Dedifferentiated amniotic fluid mesenchymal stem cell (primary cell): Measurements from ENCODE around the gene CYP2D6.
A peak's percentile ranks its signal among the peaks of the same experiment; 100 is the strongest.
"Not testable (repeated sequence)": the region's sequence is repeated elsewhere in the genome, so short reads cannot be mapped to it uniquely, and the experiment has no call there.

Source experiments
- DNase-seq: peaks from one replicate; pipeline ENCODE4 v3.0.0-alpha.2; 2016; ENCODE audit errors: extremely low spot score

The CYP2D6 gene

DNA sequence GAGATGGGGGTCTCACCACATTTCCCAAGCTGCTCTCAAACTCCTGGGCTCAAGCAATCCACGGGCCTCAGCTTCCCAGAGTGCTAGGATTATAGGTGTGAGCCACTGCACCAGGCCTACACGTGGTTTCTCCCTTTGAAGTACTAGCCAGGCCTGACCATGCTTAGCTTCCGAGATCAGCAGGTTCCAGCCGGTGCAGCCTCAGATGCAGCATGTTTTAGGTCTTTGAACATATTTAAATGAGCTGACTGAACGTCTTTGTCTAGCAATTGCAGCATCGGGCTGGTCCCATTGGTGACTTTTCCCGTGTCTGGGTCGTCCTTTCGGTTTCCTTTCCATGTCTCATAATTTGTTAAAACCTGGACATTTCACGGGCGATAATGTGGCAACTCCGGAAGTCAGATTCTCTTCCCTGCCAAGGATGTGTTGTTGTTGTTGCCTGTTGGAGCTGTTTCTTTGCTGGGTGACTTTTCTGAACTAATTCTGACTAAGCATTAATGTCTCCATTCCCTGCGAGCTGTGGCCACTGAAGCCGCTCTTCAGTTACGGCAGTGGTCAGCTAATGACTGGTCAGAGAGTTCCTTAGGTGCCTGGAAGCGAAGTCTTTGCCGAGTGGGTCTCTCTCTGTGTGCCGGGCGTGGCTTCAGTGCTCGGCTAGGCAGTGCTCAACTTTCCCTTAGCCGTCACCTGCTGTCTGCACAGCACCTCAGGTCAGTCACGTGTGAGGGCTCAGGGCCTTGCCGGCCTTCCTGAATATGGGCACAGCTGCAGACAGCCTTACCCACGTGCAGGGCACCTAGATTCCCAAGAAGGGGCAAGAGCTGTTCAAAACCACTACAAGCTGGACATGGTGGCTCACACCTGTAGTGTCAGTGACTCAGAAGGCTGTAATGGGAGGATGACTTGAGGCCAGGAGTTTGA lies 3.8 kb upstream of the CYP2D6 start:
- no peak for DNase-seq

DNA sequence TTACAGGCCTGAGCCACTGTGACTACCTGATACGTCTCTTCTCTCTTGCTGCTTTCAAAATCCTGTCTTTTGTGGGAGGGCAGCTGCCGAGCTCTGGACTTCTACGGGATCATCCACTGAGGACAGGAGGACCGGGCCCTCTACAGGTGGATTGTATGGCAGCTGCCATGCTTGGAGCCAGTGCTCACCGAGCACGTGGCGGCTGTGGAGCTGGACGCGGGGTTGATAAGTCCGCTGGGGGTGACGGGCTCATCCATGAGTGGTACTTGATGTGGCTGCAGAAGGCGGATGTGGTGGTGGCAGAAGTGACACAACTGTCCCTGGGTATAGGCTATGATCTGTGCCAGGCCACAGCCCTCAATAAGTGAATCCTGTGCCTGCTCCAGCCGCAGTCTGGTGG lies 1.8 kb upstream of the CYP2D6 start:
- DNase-seq, result no peak

DNA sequence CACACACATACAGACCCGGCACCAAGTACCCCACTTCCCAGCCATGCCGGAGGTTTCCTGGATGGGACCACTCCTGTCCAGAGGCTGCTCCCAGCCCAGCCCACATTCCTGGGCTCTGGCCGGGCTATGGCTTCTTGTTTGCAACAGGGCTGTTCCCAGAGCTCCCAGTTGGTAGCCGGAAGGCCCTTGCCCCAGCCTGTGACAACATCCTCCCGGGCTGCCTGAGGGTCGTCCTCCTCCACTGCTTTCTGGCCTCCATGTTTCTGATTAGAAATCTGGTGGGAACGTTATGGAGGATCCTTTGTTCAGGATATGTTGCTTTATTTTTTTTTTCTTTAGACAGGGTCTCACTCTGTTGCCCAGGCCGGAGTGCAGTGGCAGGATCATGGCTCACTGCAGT lies 952 bp upstream of the CYP2D6 start:
- DNase-seq, result no peak

DNA sequence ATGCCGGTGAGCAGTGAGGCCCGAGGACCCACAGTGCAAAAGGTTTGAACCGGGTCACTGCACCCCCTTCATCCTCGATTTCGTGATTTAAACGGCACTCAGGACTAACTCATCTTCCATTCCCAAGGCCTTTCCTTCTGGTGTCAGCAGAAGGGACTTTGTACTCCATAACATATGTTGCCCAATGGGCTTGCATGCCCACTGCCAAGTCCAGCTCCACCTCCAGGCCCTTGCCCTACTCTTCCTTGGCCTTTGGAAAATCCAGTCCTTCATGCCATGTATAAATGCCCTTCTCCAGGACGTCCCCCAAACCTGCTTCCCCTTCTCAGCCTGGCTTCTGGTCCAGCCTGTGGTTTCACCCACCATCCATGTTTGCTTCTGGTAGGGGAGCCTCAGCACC lies 428 bp downstream of the CYP2D6 start:
- not testable (repeated sequence) for DNase-seq

DNA sequence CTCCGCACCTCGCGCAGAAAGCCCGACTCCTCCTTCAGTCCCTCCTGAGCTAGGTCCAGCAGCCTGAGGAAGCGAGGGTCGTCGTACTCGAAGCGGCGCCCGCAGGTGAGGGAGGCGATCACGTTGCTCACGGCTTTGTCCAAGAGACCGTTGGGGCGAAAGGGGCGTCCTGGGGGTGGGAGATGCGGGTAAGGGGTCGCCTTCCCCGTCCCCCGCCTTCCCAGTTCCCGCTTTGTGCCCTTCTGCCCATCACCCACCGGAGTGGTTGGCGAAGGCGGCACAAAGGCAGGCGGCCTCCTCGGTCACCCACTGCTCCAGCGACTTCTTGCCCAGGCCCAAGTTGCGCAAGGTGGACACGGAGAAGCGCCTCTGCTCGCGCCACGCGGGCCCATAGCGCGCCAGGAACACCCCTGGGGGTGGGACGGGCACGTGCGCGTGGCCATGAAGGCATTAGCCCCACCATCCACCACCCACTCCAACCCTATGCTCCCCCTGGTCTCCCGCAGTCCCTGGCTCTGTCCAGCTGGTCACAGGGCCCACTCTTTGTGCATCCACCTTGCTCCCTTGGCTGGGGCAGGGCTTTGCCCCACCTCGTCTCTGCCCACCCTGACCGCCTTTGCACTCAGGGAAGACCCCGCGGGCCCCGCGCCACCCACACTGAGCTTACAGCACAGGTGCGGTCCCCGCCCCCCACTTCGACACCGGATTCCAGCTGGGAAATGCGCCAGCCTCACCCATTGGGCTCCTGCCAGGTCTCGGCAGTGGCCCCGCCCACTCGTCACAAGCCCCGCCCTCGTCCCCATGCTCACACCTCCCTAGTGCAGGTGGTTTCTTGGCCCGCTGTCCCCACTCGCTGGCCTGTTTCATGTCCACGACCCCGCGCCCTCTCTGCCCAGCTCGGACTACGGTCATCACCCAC lies 1.6 kb downstream of the CYP2D6 start:
- DNase-seq, result not testable (repeated sequence)

DNA sequence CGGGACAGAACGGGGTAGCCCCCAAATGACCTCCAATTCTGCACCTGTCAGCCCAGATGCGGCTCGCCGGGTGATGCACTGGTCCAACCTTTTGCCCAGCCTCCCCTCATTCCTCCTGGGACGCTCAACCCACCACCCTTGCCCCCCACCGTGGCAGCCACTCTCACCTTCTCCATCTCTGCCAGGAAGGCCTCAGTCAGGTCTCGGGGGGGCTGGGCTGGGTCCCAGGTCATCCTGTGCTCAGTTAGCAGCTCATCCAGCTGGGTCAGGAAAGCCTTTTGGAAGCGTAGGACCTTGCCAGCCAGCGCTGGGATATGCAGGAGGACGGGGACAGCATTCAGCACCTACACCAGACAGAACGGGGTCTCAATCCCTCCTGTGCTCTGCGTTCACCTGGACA lies 2.6 kb downstream of the CYP2D6 start:
- not testable (repeated sequence) for DNase-seq

DNA sequence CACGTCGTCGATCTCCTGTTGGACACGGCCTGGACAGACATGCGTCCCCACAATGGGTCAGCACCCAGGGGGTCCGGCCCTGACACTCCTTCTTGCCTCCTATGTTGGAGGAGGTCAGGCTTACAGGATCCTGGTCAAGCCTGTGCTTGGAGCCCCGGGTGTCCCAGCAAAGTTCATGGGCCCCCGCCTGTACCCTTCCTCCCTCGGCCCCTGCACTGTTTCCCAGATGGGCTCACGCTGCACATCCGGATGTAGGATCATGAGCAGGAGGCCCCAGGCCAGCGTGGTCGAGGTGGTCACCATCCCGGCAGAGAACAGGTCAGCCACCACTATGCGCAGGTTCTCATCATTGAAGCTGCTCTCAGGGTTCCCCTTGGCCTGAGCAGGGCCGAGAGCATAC lies 3.0 kb downstream of the CYP2D6 start:
- DNase-seq, result no peak

DNA sequence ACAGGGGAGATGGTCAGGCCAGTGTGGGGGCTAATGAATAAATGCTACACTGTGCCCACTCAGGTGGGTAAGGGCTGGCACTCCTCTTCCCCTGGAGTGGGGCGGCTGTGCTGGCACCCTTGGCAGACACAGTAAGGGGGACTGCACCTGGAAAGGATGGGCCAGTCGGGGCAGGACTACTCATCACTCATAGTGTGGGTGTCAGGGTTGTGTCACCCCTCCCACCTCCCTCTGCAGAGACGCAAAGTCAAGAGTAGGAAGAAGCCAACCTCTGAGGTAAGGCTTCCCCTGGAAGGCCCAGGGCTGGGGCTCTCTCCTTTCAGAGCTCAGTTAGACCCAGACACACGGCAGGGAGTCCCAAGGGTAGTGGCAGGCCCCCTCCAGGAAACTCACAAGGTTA lies 7.1 kb downstream of the CYP2D6 start:
- DNase-seq, result not testable (repeated sequence)

DNA sequence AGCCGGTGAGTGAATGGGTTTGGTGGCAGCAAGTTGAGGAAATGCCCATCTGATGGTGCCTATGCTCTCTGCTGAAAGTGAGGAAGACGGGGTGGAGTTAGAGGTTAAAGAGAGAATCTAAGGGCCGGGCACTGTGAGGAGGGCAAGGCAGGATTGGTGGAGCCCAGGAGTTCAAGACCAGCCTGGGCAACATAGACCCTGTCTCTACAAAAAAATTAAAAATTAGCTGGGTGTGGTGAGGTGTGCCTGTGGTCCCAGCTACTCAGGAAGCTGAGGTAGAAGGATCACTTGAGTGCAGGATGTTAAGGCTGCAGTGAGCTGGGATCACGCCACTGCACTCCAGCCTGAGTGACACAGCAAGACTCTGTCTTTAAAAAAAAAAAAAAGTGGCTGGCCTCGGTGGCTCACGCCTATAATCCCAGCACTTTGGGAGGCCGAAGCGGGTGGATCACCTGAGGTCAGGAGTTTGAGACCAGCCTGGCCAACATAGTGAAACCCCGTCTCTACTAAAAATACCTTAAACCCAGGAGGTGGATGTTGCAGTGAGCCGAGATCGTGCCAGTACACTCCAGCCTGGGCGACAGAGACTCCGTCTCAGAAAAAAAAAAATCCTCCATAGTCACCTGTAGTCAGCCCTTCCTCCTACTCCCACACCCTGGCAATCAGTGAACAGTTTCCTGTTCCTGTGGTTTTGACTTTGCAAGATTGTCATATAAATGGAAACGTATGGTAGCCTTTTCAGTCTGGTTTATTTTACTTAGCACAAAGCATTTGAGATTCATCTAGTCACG lies 10.2 kb downstream of the CYP2D6 start:
- DNase-seq, result not testable (repeated sequence)

DNA sequence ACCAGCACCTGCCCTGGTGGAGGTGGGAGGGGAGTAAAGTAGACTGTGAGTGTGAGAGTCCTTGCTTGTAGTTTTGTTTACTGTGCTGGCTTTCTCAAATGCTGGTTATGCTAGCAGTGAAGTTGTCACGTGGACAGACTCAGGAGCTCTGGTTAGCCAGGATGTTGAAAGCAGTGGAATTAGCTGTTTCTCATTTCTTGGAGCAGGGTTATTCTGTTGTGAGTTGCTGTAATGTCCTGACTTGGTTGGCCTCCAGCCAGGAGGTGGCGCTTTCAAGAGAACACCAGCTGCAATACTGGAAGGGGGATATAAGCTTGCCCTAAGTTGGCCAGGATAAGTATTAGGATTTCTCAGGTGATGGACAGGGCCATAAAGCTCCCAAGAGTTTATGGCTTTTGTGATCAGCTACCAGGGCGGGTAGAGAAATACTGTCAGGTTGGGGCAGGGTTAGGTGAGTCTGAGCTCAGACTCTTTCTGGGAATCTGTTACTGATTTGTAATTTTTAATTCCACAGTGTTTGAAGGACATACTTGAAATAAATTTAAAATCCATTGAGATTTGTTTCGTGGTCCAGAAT lies 13.7 kb downstream of the CYP2D6 start:
- DNase-seq, result no peak

DNA sequence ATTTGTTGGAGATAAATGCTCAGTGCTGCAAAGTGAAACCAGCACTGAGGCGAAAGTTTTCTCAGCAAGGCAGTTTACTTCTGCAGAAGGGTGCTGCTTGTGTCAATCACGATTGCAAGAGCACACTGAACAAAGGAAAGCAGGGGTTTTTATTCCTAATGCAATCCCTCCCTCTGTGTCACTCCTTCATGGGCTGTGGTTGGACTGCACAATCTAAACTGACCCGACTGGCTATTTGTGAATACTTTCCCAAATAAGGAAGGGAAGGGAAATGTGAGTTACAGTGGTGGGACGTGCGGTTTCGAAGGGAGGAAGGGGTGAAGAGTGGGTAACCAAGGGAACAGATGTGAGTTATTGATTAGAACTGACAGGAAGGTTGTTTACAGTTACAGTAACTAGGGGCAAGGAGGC lies 15.2 kb downstream of the CYP2D6 start:
- DNase-seq, result not testable (repeated sequence)

DNA sequence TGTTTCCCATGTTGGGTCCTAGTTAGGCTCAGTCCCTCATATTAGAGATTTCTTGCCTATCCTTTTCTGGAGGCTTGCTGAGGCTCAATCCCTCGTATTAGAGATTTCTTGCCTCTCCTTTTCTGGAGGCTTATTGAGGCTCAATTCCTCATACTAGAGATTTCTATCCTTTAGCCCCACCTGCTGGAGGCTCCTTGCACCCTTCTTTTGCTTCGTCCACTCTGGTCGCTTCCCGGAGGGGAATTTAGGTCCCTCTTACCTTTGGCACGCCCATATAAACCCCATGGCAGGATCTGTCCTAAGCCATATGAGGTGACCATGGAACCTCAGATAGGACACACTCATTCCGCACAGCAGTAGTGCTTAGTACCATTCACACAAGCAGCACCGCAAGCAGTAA lies 15.9 kb downstream of the CYP2D6 start:
- no peak for DNase-seq

DNA sequence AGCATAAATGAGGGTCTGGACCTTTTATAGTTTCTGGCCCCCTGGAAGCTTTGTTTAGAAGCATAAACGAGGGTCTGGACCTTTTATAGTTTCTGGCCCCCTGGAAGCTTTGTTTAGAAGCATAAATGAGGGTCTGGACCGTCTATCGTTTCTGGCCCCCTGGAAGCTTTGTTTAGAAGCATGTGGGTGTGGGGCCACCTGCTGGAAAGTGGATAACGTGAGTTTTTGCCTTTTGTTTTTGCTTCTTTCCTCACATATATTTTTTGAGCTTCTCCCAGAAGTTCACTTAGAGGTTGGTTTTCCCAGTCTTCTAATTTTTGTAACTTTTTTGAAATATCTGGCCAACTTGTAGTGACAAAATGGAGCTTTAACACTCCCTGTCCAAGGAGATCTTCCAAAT lies 17.8 kb downstream of the CYP2D6 start:
- not testable (repeated sequence) for DNase-seq

DNA sequence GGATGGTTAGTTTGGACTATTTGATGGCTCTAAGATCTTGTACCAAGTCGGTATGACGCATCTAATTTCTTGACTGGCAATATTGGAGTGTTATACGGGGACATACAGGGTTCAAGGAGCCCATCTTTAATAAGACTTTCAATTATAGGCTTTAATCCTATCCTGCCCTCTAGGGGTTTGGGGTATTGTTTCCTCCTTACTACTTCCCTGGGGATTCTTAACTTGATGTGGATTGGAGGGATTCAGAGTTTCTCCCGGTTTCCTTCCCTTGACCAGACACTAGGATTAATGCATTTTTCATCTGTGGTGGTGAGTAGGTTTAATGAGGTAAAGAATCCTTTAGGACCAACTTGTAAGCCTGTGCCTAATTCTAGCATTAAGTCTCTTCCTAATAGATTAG lies 18.8 kb downstream of the CYP2D6 start:
- no peak for DNase-seq

DNA sequence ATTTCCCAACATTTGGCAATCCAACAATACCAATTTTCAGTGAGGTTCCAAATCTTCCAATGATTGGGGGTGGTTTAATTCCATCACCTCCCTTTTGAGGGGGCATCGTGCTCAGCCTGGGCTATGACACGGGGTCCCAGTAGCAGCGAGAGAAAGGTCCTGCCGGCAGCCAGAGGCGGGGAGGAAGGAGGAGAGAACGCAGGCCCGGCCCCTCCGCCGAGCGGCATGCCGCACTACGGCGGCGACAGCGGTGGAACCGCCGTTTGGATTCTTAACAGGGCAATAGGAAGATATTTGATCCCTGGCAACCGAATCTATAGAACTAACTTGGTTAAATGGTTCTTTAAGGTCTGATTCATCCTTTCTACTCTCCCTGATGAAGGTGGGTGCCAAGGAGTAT lies 21.8 kb downstream of the CYP2D6 start:
- no peak for DNase-seq

DNA sequence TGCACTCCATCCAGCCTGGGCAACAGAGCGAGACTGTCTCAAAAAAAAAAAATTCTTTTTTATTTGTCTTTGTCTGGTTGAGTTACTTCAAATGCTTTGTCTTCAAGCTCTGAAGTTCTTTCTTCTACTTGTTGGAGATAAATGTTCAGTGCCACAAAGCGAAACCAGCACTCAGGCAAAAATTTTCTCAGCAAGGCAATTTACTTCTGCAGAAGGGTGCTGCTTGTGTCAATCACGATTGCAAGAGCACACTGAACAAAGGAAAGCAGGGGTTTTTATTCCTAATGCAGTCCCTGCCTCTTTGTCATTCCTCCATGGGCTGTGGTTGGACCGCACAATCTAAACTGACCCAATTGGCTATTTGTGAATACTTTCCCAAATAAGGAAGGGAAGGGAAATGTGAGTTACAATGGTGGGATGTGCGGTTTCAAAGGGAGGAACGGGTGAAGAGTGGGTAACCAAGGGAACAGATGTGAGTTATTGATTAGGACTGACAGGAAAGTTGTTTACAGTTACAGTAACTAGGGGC lies 26.2 kb downstream of the CYP2D6 start:
- not testable (repeated sequence) for DNase-seq

DNA sequence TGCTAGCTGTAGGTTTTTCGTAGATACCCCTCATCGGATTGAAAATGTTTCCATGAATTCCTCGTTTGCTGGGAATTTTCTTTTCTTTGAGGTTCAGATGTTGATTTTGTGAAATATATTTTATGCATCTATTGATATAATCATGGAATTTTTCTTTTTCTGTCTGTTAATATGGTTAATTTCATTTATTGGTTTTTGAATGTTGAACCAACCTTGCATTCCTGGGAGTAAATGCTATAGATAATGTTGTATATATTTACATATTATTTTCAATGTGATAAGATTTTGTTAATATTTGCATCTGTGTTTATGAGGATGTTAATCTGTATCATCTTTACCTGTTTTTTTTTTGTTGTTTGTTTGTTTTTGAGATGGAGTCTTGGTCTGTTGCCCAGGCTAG lies 29.4 kb downstream of the CYP2D6 start:
- no peak for DNase-seq

DNA sequence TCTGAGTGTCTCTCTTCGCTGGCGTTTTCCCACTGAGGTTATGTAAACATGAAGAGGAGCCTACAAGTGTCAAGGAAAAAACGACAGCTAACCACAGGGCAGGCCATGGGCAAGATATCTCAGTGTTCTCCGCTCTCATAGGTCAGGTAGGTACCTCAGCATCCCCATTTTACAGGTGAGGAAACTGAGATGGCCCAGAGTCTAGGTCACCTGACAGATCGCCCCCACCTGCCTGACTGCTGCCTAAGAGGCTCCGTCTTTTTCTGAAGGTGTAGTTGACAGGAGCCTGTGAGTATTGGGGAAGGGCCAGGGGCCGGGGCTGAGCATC lies 39.2 kb downstream of the CYP2D6 start:
- no peak for DNase-seq

DNA sequence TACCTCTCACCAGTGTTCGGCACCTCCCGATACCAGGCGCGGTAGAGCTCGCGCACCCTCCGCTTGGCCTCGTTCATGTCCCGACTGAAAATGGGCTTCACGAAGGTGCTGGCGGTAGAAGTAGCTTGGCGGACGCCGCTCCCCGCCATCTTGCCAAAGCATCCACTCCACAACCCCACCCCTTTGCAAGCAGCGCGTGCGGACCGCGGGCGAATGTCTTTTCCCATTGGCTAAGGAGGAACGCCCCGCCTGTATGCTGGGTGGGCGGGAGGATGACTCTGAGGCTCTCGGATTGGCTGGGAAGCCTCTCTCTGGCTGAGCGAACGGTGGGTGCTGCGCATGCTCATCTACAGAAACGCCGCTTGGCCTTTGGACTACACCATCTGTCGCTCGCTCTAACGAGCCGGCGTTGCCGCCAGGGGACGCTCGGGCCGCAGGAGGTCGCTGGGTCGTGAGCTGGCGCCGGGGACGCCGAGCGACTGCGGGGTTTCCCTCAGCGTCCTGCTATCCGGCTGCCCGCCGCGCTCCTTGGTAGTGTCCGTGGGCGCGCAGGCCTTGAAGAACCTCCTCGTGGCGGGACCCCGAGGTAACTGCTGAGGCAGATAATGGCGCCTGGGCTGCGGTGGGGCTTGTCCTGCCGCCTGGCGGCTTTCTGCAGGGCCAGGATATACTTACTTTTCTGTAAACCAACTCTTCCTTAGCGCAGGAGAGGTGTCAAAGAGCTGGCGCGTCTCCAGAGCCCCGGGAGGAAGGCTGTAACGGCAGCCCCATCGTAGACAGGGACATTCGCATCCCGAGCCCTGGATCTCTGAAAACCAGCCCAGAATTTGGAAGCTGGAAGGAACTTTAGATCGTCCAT lies 39.8 kb downstream of the CYP2D6 start, which contains the start of gene NDUFA6:
Gene NDUFA6, minus strand, starts transcription at position 177 of the 859 bp plus-strand sequence. Its CDS starts 28 bp downstream, at position 149.
- DNase-seq, result peak; percentile 99

DNA sequence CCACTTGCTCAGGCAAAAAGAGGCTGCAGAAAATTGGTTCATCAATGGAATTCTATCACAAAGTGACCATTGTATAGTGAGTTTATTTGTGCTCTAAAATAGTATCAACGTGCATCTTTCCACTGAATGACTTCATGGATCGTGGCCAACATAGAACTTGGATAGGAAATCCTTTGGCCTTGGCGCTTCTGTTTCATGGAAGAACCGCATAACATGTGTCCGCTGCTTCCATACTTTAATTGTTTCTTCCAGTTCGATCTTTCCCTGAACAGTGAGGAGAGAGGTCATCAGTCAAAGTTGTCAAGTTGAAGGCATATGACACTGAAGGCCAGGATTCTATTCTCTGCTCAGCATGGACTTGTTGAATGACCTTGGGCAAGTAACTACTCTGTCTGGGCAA lies 44.6 kb downstream of the CYP2D6 start:
- no peak for DNase-seq
